Tibial nerve (tissue), 3 donors: ENCODE measurements around the gene EDN3.

Experiments
- POLR2A ChIP-seq, 2 donors: fragments of 450-650 bp; IDR thresholded peaks; one replicate each; pipeline ENCODE4 v1.6.1; 2017; ENCODE audit warnings: antibody characterized with exemption in 2 of 2, mild to moderate bottlenecking in 2 of 2, moderate library complexity in 2 of 2
- TF ChIP-seq, protein P1 (sequence below), 5 experiments: fragments of 200-600 bp in 3 of 5; fragments of 450-650 bp in 2 of 5; sonication (generic) in 3 of 5; IDR thresholded peaks; one replicate each; pipeline ENCODE4 v1.5.1; 2016 to 2019; ENCODE audit warnings: antibody characterized with exemption in 5 of 5, mild to moderate bottlenecking in 3 of 5, moderate library complexity in 2 of 5

DNA sequence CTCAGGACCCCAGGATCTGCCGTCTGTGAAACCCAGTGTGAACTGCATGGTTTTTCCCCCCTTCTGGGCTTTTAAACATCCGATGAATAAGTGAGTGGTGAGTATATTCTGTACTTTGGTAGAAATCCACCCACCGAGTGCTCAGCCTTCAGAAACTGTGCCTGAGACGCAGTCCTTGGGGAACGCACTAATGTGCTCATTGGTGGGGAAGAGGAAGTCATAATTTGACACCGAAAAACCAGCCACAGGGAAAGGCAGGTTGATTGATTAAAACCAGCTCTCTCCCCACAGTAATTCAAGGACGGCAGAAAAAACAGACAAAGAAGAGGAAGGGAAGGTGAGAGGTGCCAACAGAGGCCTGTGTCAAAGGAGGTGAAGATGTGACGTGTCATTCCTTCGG, 21.7 kb downstream of the EDN3 start:
- TF ChIP-seq, protein P1, sequence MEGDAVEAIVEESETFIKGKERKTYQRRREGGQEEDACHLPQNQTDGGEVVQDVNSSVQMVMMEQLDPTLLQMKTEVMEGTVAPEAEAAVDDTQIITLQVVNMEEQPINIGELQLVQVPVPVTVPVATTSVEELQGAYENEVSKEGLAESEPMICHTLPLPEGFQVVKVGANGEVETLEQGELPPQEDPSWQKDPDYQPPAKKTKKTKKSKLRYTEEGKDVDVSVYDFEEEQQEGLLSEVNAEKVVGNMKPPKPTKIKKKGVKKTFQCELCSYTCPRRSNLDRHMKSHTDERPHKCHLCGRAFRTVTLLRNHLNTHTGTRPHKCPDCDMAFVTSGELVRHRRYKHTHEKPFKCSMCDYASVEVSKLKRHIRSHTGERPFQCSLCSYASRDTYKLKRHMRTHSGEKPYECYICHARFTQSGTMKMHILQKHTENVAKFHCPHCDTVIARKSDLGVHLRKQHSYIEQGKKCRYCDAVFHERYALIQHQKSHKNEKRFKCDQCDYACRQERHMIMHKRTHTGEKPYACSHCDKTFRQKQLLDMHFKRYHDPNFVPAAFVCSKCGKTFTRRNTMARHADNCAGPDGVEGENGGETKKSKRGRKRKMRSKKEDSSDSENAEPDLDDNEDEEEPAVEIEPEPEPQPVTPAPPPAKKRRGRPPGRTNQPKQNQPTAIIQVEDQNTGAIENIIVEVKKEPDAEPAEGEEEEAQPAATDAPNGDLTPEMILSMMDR (IDR thresholded peaks at IDR 0.05): no peak
- TF ChIP-seq POLR2A (IDR thresholded peaks at IDR 0.05): no peak
